Upper lobe of left lung (tissue), 6 donors: ENCODE measurements around the gene RPS6KA3. TPM values are rescaled to one million over a fixed set of nuclear protein-coding genes. Genes with fewer than 3 reads are reported as not detected.

Experiments
- ATAC-seq, 2 donors: fragments of 200-7000 bp; cut with Tn5 transposase; one replicate each; pipeline ENCODE4 v1.9.1; 2022; ENCODE audit warnings: mild to moderate bottlenecking in 2 of 2, moderate library complexity in 2 of 2; ENCODE audit not compliant: low FRiP score in 2 of 2
- DNase-seq, 2 donors: peaks; one replicate each; pipeline ENCODE4 v3.0.0-alpha.2; 2019 to 2020
- H3K27ac ChIP-seq, 4 donors: fragments of 200-600 bp; sonication (generic); one replicate each; pipeline ENCODE4 v1.5.1; 2016 to 2019
- H3K27me3 ChIP-seq, 4 donors: fragments of 200-600 bp; sonication (generic); one replicate each; pipeline ENCODE4 v1.5.1; 2017 to 2019
- H3K36me3 ChIP-seq, 4 donors: fragments of 200-600 bp; sonication (generic); one replicate each; pipeline ENCODE4 v1.5.1; 2016 to 2019
- H3K4me1 ChIP-seq, 4 donors: fragments of 200-600 bp; sonication (generic); one replicate each; pipeline ENCODE4 v1.5.1; 2018 to 2019
- H3K4me3 ChIP-seq, 4 donors: fragments of 200-600 bp; sonication (generic); one replicate each; pipeline ENCODE4 v1.5.1; 2017 to 2019; ENCODE audit warnings: mild to moderate bottlenecking in 2 of 4, moderate library complexity in 1 of 4
- H3K9me3 ChIP-seq, 4 donors: fragments of 200-600 bp; sonication (generic); one replicate each; pipeline ENCODE4 v1.5.1; 2018 to 2019
- CTCF ChIP-seq, 6 experiments: fragments of 450-650 bp in 4 of 6; fragments of 200-600 bp in 2 of 6; sonication (generic) in 2 of 6; IDR thresholded peaks; one replicate each; pipeline ENCODE4 v1.5.1; 2016 to 2019; ENCODE audit warnings: antibody characterized with exemption in 6 of 6
- EP300 ChIP-seq, 4 donors: sonication (generic); formaldehyde crosslinking; IDR thresholded peaks; one replicate each; pipeline ENCODE4 v1.5.1; 2017; ENCODE audit warnings: antibody characterized with exemption in 4 of 4, control low read depth in 2 of 4
- POLR2A ChIP-seq, 4 donors: fragments of 450-650 bp; IDR thresholded peaks; one replicate each; pipeline ENCODE4 v1.5.1; 2016 to 2017; ENCODE audit warnings: antibody characterized with exemption in 4 of 4, mild to moderate bottlenecking in 2 of 4
- POLR2AphosphoS5 ChIP-seq, 2 donors: sonication (generic); formaldehyde crosslinking; IDR thresholded peaks; one replicate each; pipeline ENCODE4 v1.5.1; 2017; ENCODE audit warnings: antibody characterized with exemption in 2 of 2
- WGBS, 2 donors: methylation state at CpG; one replicate each; pipeline ENCODE4 v1.1.5; 2017 to 2018; 5-methylcytosine and 5-hydroxymethylcytosine counted together
- total RNA-seq, 6 donors: library from RNA; depleted of rRNA in 4 of 6; stranded (reverse); fragments of >200 nt in 4 of 6; gene quantifications; one replicate each; pipeline versions ENCODE4 v1.1.0 to v1.2.1, GENCODE V29; 2016 to 2021
- donor health status: DM: no; HTN: no; CAD: no; lungs with moderate emphysema.
- donor health status: DM: no; HTN: yes; CAD: no; lungs with severe emphysema.

Gene RPS6KA3
- total RNA-seq, 6 donors from 2014 or later = 24.6 to 93.0 (median 58.4) TPM

GRCh38 chrX:20159797-20160385, 106.8 kb downstream of the RPS6KA3 start:
- no peak for ATAC-seq
- H3K4me3 ChIP-seq = no peak overlapping the region
- DNase-seq = no peak
- H3K27me3 ChIP-seq = no peaks in the 10 kb centered on the region
- H3K4me1 ChIP-seq = no peaks in the 10 kb centered on the region
- no peak overlapping the region for H3K27ac ChIP-seq
- H3K9me3 ChIP-seq = no peaks in the 10 kb centered on the region
- peaks cover 4 to 61% (median 16%) of the 10 kb centered on the region in 4 donors for H3K36me3 ChIP-seq
- 83 to 95% methylated on average over 4 of the region's 4 CpGs for WGBS, 2 donors
- TF ChIP-seq CTCF (IDR thresholded peaks at IDR 0.05) (no peak), POLR2A (IDR thresholded peaks at IDR 0.05) (no peak), POLR2AphosphoS5 (IDR thresholded peaks at IDR 0.05) (no peak), EP300 (IDR thresholded peaks at IDR 0.05) (no peak)

- Histone ChIP-seq H3K4me3 (no peak overlapping the region), H3K4me1 (no peaks in the 10 kb centered on the region), H3K27ac (no peak overlapping the region), H3K36me3 (peaks cover 4 to 49% (median 15%) of the 10 kb centered on the region in 4 donors), H3K9me3 (no peaks in the 10 kb centered on the region), H3K27me3 (no peaks in the 10 kb centered on the region)
- ATAC-seq (no peak), DNase-seq (no peak)
- WGBS, 2 donors = 88 to 96% methylated on average over 3 of the region's 3 CpGs
- no peak for TF ChIP-seq EP300 (IDR thresholded peaks at IDR 0.05)
- TF ChIP-seq POLR2AphosphoS5 (IDR thresholded peaks at IDR 0.05) = no peak
- no peak for TF ChIP-seq POLR2A (IDR thresholded peaks at IDR 0.05)
- no peak for TF ChIP-seq CTCF (IDR thresholded peaks at IDR 0.05)
These were observed 115.0 kb downstream of the RPS6KA3 start for GRCh38 chrX:20151689-20152088.

- H3K36me3 ChIP-seq = peaks cover 0 to 26% (median 1%) of the 10 kb centered on the region in 4 donors
- ATAC-seq (no peak), DNase-seq (no peak)
- no peaks in the 10 kb centered on the region for H3K9me3 ChIP-seq
- WGBS, 2 donors = 75 to 79% methylated on average over 2 of the region's 2 CpGs
- no peak for TF ChIP-seq EP300 (IDR thresholded peaks at IDR 0.05)
- no peak for TF ChIP-seq POLR2A (IDR thresholded peaks at IDR 0.05)
- no peak for TF ChIP-seq POLR2AphosphoS5 (IDR thresholded peaks at IDR 0.05)
- no peak for TF ChIP-seq CTCF (IDR thresholded peaks at IDR 0.05)
- H3K27ac ChIP-seq = no peak overlapping the region
- H3K4me3 ChIP-seq = no peak overlapping the region
- no peaks in the 10 kb centered on the region for H3K27me3 ChIP-seq
- no peaks in the 10 kb centered on the region for H3K4me1 ChIP-seq
These were observed 117.4 kb downstream of the RPS6KA3 start for GRCh38 chrX:20149326-20149725.

GRCh38 chrX:20147561-20147960, 119.1 kb downstream of the RPS6KA3 start:
- Histone ChIP-seq H3K9me3 (no peaks in the 10 kb centered on the region), H3K27me3 (no peaks in the 10 kb centered on the region), H3K27ac (no peak overlapping the region), H3K36me3 (peaks cover 0 to 9% (median 0%) of the 10 kb centered on the region in 4 donors), H3K4me3 (no peak overlapping the region), H3K4me1 (peaks cover 0 to 1% (median 0%) of the 10 kb centered on the region in 4 donors)
- no peak for ATAC-seq
- TF ChIP-seq POLR2AphosphoS5 (IDR thresholded peaks at IDR 0.05) (no peak), EP300 (IDR thresholded peaks at IDR 0.05) (no peak), CTCF (IDR thresholded peaks at IDR 0.05) (no peak), POLR2A (IDR thresholded peaks at IDR 0.05) (no peak)
- WGBS, 2 donors = 55 to 80% methylated on average over 1 of the region's 1 CpG
- no peak for DNase-seq

- Histone ChIP-seq H3K36me3 (no peaks in the 10 kb centered on the region), H3K27me3 (no peaks in the 10 kb centered on the region), H3K9me3 (no peaks in the 10 kb centered on the region), H3K4me3 (no peak overlapping the region), H3K4me1 (peaks cover 0 to 20% (median 8%) of the 10 kb centered on the region in 4 donors), H3K27ac (no peak overlapping the region)
- TF ChIP-seq POLR2A (IDR thresholded peaks at IDR 0.05) (no peak), CTCF (IDR thresholded peaks at IDR 0.05) (no peak), EP300 (IDR thresholded peaks at IDR 0.05) (no peak), POLR2AphosphoS5 (IDR thresholded peaks at IDR 0.05) (no peak)
- ATAC-seq (no peak), DNase-seq (no peak)
- 70 to 87% methylated on average over 3 of the region's 3 CpGs for WGBS, 2 donors
These were observed 122.2 kb downstream of the RPS6KA3 start for GRCh38 chrX:20144491-20144890.
